ENCODE data around the gene ZNF730.

DNA sequence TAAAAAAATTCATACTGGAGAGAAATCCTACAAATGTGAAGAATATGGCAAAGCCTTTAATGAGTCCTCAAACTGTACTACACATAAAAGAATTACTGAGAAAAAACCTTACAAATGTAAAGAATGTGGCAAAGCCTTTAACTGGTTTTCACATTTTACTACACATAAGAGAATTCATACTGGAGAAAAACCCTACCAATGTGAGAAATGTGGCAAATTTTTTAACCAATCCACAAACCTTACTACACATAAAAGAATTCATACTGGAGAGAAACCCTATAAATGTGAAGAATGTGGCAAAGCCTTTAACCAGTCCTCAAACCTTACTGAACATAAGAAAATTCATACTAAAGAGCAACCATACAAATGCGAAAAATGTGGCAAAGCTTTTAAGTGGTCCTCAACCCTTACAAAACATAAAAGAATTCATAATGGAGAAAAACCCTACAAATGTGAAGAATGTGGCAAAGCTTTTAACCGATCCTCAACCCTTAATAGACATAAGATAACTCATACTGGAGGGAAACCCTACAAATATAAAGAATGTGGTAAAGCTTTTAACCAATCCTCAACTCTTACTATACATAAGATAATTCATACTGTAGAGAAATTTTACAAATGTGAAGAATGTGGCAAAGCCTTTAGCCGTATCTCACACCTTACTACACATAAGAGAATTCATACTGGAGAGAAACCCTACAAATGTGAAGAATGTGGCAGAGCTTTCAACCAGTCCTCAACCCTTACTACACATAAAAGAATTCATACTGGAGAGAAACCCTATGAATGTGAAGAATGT, 29.0 kb downstream of the ZNF730 start:
- TF ChIP-seq, protein P1, sequence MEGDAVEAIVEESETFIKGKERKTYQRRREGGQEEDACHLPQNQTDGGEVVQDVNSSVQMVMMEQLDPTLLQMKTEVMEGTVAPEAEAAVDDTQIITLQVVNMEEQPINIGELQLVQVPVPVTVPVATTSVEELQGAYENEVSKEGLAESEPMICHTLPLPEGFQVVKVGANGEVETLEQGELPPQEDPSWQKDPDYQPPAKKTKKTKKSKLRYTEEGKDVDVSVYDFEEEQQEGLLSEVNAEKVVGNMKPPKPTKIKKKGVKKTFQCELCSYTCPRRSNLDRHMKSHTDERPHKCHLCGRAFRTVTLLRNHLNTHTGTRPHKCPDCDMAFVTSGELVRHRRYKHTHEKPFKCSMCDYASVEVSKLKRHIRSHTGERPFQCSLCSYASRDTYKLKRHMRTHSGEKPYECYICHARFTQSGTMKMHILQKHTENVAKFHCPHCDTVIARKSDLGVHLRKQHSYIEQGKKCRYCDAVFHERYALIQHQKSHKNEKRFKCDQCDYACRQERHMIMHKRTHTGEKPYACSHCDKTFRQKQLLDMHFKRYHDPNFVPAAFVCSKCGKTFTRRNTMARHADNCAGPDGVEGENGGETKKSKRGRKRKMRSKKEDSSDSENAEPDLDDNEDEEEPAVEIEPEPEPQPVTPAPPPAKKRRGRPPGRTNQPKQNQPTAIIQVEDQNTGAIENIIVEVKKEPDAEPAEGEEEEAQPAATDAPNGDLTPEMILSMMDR (IDR thresholded peaks at IDR 0.05; ENCODE audit: low read depth, low read length, poor library complexity, severe bottlenecking), result no peak
- TF ChIP-seq EZH2phosphoT487 (IDR thresholded peaks at IDR 0.05; ENCODE audit: borderline replicate concordance, low read length), result no peak

All from DOHH2 (cell line).